Prostate gland (tissue), 2 donors: Measurements from ENCODE around the gene DUSP28. TPM values are rescaled to one million over a fixed set of nuclear protein-coding genes. Genes with fewer than 3 reads are reported as not detected.

ENCODE experiments used
- DNase-seq: peaks from one replicate; pipeline ENCODE4 v3.0.0-alpha.2; 2019; ENCODE audit warnings: low spot score
- H3K27ac ChIP-seq, 2 donors: fragments of 200-600 bp; sonication (generic); 2 replicates each; pipeline ENCODE4 v1.5.1; 2017 to 2019
- H3K27me3 ChIP-seq: fragments of 200-600 bp; sonication (generic); replicated peaks from 2 replicates; pipeline ENCODE4 v1.5.1; 2019; ENCODE audit not compliant: insufficient read depth
- H3K36me3 ChIP-seq, 2 donors: fragments of 200-600 bp; sonication (generic); 1 replicate in 1 of 2; 2 replicates in 1 of 2; pipeline versions ENCODE4 v1.5.1 to v1.8.1; 2017 to 2019
- H3K4me1 ChIP-seq: fragments of 200-600 bp; sonication (generic); replicated peaks from 2 replicates; pipeline ENCODE4 v1.5.1; 2019
- H3K4me3 ChIP-seq, 2 donors: fragments of 200-600 bp; sonication (generic); 2 replicates each; pipeline ENCODE4 v1.5.1; 2017 to 2019
- H3K9me3 ChIP-seq: fragments of 200-600 bp; sonication (generic); 2 replicates; pipeline ENCODE4 v1.5.1; 2017
- POLR2A ChIP-seq: fragments of 450-650 bp; IDR thresholded peaks from one replicate; pipeline ENCODE4 v1.6.1; 2016; ENCODE audit warnings: antibody characterized with exemption, mild to moderate bottlenecking
- POLR2AphosphoS5 ChIP-seq: sonication (generic); formaldehyde crosslinking; IDR thresholded peaks from one replicate; pipeline ENCODE4 v1.6.1; 2017; ENCODE audit warnings: antibody characterized with exemption
- WGBS: methylation state at CpG from one replicate; pipeline ENCODE4 v1.1.5; 2018; 5-methylcytosine and 5-hydroxymethylcytosine counted together
- intact Hi-C: fragments of 100-400 bp; cut with DNase I; formaldehyde crosslinking; loops from one replicate; pipeline ENCODE4 v1.14.2; 2022
- total RNA-seq, 2 donors: library from RNA; depleted of rRNA; stranded (reverse); fragments of >200 nt; gene quantifications; one replicate each; pipeline ENCODE4 v1.1.0, GENCODE V29; 2016
- TF ChIP-seq, protein P1 (sequence below), 4 experiments: fragments of 200-600 bp in 2 of 4; fragments of 450-650 bp in 2 of 4; sonication (generic) in 2 of 4; IDR thresholded peaks; 1 replicate in 3 of 4; 2 replicates in 1 of 4; pipeline ENCODE4 v1.5.1; 2016 to 2019; ENCODE audit warnings: antibody characterized with exemption in 4 of 4, mild to moderate bottlenecking in 2 of 4, moderate library complexity in 2 of 4

The DUSP28 gene
- total RNA-seq, 2 donors from 2014 or later, result 18.4 to 18.6 TPM

DNA sequence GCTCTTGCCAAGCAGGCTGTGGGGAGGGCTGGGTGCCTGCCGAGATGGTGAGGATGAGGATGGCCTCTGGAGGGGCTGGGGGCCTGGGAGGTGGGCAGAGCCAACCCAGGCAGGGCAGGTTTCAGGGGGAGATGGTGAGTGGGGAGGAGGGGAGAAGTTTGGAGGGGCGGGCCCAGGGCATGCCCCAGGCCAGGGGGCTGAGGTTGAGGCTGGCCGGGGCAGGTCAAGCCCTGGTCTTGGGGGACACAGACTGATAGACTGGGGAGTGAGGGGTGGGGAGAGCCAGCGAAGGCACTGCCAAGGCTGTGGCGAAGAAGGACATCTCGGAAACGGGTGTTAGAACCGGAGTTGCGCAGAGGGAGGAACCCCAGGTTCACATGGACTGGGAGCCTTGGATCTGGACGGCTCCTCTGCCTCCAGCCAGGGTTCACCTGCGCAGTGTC is 39.0 kb downstream of the DUSP28 start:
- H3K27ac ChIP-seq, result no peak overlapping the region
- intact Hi-C loops, result no loop called here
- no peaks in the 10 kb centered on the region for H3K36me3 ChIP-seq
- H3K4me3 ChIP-seq, result no peak overlapping the region
- no peak for DNase-seq
- H3K9me3 ChIP-seq, result no peaks in the 10 kb centered on the region
- no peak for TF ChIP-seq POLR2AphosphoS5
- TF ChIP-seq, protein P1, sequence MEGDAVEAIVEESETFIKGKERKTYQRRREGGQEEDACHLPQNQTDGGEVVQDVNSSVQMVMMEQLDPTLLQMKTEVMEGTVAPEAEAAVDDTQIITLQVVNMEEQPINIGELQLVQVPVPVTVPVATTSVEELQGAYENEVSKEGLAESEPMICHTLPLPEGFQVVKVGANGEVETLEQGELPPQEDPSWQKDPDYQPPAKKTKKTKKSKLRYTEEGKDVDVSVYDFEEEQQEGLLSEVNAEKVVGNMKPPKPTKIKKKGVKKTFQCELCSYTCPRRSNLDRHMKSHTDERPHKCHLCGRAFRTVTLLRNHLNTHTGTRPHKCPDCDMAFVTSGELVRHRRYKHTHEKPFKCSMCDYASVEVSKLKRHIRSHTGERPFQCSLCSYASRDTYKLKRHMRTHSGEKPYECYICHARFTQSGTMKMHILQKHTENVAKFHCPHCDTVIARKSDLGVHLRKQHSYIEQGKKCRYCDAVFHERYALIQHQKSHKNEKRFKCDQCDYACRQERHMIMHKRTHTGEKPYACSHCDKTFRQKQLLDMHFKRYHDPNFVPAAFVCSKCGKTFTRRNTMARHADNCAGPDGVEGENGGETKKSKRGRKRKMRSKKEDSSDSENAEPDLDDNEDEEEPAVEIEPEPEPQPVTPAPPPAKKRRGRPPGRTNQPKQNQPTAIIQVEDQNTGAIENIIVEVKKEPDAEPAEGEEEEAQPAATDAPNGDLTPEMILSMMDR (IDR thresholded peaks at IDR 0.05), result no peak
- TF ChIP-seq POLR2A, result no peak
- peaks cover 25% of the 10 kb centered on the region for H3K4me1 ChIP-seq
- WGBS, result 91% methylated on average over 11 of the region's 11 CpGs
- H3K27me3 ChIP-seq, result no peaks in the 10 kb centered on the region

DNA sequence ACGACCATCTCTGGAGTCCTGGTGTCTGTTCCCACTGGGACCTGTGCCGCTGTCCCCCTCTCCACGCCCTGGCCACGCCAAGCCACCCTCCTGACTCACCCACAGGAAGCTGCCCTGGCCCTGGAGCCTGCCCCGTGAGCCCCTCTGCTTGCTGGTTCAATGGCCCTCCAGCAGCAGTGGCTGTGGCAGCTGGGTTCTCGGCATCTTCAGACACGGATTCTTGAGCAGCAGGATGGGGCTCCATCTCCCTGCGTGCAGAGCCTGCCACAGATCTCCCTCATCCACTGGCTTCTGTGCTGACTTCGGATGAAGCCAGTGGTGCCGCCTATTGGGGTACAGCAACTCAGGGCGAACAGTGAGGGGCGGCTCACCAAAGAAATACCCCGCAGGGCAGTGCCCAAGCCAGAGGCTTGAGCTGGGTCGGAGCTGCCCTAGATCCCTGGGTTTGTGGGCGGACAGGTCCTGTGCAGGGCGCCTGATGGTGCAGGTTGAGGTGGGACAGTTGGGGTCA is 40.3 kb downstream of the DUSP28 start:
- H3K27ac ChIP-seq, result no peak overlapping the region
- H3K36me3 ChIP-seq, result no peaks in the 10 kb centered on the region
- WGBS, result 94% methylated on average over 16 of the region's 16 CpGs
- intact Hi-C loops, result no loop called here
- H3K4me1 ChIP-seq, result peaks cover 13% of the 10 kb centered on the region
- no peak for DNase-seq
- no peaks in the 10 kb centered on the region for H3K27me3 ChIP-seq
- no peaks in the 10 kb centered on the region for H3K9me3 ChIP-seq
- H3K4me3 ChIP-seq, result no peak overlapping the region
- TF ChIP-seq POLR2AphosphoS5, result no peak
- TF ChIP-seq, protein P1 (IDR thresholded peaks at IDR 0.05), result no peak
- no peak for TF ChIP-seq POLR2A

DNA sequence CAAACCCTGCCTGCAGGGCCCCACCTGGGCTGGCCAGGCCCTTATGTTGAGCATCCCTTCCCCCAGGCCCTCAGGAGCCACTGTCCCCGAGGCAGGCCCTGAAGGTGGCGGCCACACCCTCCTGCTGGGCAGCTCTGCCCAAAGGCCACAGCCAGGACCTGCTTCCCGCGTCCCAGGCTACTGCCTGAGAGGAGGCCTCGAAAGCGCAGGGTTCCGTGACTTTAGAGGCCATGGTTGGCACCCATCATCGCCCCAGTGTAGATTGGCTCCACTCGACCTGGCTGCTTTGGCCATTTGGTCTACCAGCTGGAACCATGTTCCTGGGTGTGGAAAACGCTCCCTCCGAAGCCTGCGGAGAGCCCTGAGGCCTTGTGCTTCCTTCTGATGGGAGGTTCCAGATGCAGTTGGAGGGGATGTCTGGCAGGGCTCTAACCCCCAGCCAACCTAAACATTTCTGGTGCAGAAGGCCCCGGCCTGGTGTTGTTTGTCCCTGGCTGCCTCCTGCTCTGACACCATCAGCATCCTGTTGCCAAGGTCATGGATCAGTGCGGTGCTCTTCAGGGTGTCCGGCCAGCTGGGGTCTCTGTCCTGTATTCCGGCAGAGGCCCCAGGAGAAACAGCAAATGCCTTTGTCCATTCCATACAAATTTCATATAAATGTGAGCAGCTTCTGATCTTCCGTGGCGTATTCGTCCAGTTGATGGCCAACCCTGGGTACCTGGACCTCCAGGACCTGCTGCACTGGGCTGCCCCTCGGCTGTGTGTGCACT is 41.1 kb downstream of the DUSP28 start:
- Histone ChIP-seq H3K27me3 (no peaks in the 10 kb centered on the region), H3K4me3 (no peak overlapping the region), H3K36me3 (no peaks in the 10 kb centered on the region), H3K4me1 (peaks cover 5% of the 10 kb centered on the region), H3K27ac (no peak overlapping the region), H3K9me3 (no peaks in the 10 kb centered on the region)
- intact Hi-C loops, result no loop called here
- no peak for DNase-seq
- WGBS, result 87% methylated on average over 20 of the region's 20 CpGs
- TF ChIP-seq POLR2AphosphoS5, result no peak
- TF ChIP-seq, protein P1 (IDR thresholded peaks at IDR 0.05), result no peak
- TF ChIP-seq POLR2A, result no peak

DNA sequence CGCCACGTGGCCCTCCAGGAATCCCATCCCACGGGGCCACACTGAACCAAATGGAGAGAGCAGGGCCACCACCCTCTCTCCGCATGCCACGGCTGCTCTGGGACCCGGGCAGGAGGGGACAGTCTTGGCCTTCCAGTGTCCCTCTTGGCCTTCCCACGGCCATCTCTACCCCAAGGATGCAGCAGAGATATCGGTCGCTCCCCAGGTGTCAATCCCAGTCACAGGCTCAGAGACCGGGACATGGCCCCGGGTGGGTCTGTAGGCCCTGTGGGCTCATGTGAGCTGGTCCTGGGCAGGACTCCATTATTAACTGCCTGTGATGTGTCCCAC is 41.6 kb downstream of the DUSP28 start:
- 89% methylated on average over 11 of the region's 11 CpGs for WGBS

More for the DNA sequence above, 41.6 kb downstream of the DUSP28 start:
- no peak for TF ChIP-seq POLR2A
- no peak for TF ChIP-seq POLR2AphosphoS5
- TF ChIP-seq, protein P1 (IDR thresholded peaks at IDR 0.05), result no peak
- Histone ChIP-seq H3K27me3 (no peaks in the 10 kb centered on the region), H3K4me1 (no peaks in the 10 kb centered on the region), H3K36me3 (no peaks in the 10 kb centered on the region), H3K4me3 (no peak overlapping the region), H3K27ac (no peak overlapping the region), H3K9me3 (no peaks in the 10 kb centered on the region)
- intact Hi-C loops, result no loop called here
- no peak for DNase-seq
